Rectal smooth muscle tissue (tissue), 1 donor: ENCODE results near the gene CAMTA1.

Experiments used
- H3K27ac ChIP-seq: one replicate; pipeline ENCODE4 v1.7.0; 2013; ENCODE audit warnings: low read depth, low read length, inconsistent platforms
- H3K27me3 ChIP-seq: one replicate; pipeline ENCODE4 v1.7.0; 2013; ENCODE audit warnings: low read length; ENCODE audit not compliant: control insufficient read depth, insufficient read depth
- H3K36me3 ChIP-seq: one replicate; pipeline ENCODE4 v1.7.0; 2013; ENCODE audit warnings: low read length; ENCODE audit not compliant: control insufficient read depth, insufficient read depth
- H3K4me1 ChIP-seq: one replicate; pipeline ENCODE4 v1.7.0; 2013; ENCODE audit warnings: low read length; ENCODE audit not compliant: control insufficient read depth, insufficient read depth
- H3K4me3 ChIP-seq: one replicate; pipeline ENCODE4 v1.7.0; 2013; ENCODE audit warnings: low read length
- H3K9ac ChIP-seq: one replicate; pipeline ENCODE4 v1.7.0; 2013; ENCODE audit warnings: low read length

Gene CAMTA1

DNA sequence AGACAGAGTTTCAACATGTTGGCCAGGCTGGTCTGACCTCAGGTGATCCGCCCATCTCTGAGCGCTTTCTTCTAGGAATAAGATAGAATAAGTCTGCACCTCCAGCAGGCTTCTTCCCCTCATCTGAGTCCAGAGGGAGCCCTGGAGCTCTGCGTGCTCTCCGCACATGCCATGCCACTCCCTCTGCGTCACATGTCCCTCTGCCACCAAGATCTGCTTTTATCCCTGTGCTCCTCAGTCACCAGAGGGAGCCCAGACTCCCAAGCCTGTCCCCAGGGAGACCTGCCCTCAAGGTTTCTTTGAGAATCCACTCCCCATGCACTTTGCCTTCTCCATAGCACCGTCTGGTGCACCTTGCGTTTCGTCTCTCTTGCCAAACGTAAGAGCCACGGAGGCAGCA, 213.0 kb downstream of the CAMTA1 start:
- no peak overlapping the region for H3K9ac ChIP-seq
- no peak overlapping the region for H3K4me3 ChIP-seq
- H3K4me1 ChIP-seq = no peaks in the 10 kb centered on the region
- H3K27me3 ChIP-seq = no peaks in the 10 kb centered on the region
- no peaks in the 10 kb centered on the region for H3K36me3 ChIP-seq
- no peak overlapping the region for H3K27ac ChIP-seq

DNA sequence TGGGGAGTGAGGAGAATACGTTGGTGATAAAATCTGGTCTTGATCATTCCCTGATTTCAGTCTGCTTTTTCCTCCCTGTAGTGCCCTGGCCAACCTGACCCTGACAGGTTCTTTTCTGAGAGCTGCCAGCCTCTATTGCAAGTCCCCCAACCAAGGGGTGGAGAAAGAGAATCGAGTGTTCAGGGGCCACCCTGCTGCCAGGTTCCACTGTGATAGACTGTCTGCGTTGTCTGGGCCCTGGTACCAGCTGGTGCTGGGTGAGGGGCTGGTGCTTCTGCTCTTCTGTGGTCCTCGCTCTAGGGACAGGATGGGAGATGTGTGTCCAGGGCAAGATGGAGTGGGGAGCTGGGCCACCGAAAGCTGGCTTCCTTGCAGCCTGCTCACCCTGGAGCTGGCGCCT, 214.6 kb downstream of the CAMTA1 start:
- Histone ChIP-seq H3K27ac (no peak overlapping the region), H3K27me3 (no peaks in the 10 kb centered on the region), H3K4me1 (no peaks in the 10 kb centered on the region), H3K4me3 (no peak overlapping the region), H3K36me3 (no peaks in the 10 kb centered on the region), H3K9ac (no peak overlapping the region)

DNA sequence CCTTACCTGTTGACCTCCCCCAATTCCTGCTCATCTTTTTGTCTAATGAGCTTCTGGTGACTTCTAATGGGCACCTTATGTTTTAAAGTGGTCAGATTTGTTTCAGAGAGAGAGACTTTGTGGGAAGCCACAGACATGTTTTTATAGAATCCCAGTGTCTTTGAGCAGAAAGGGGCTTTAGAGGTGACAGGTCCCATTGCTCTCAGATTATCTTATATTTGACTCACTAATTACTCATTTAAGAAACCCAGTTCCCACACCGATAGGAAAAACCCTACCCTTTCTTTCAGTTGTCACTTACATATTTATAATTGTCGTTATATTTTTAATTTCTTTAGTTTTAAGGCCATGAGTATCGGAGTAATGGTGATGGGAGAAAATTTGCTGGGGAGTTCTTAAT, 215.5 kb downstream of the CAMTA1 start:
- Histone ChIP-seq H3K4me3 (no peak overlapping the region), H3K36me3 (no peaks in the 10 kb centered on the region), H3K27ac (no peak overlapping the region), H3K27me3 (no peaks in the 10 kb centered on the region), H3K9ac (no peak overlapping the region), H3K4me1 (no peaks in the 10 kb centered on the region)

DNA sequence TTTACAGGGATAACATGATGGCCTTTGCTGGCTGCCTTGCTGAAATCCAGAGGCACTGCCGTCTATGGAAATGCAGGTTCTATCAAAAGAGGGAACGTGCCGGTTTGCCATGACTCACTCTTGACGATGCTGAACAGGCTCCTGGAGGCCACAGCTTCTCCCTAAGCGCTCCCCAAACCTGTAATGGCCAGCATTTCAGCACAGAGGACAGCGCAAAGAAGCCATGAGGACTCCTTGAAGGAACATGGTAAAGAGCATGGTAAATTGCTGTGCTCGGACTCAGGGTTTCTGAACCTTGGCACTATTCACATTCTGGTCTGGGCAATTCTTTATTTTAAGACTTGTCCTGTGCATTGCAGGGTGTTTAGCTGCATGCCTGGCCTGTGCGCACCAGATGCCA, 217.5 kb downstream of the CAMTA1 start:
- H3K9ac ChIP-seq = no peak overlapping the region
- no peak overlapping the region for H3K4me3 ChIP-seq
- no peaks in the 10 kb centered on the region for H3K27me3 ChIP-seq
- no peaks in the 10 kb centered on the region for H3K36me3 ChIP-seq
- no peak overlapping the region for H3K27ac ChIP-seq
- H3K4me1 ChIP-seq = no peaks in the 10 kb centered on the region

DNA sequence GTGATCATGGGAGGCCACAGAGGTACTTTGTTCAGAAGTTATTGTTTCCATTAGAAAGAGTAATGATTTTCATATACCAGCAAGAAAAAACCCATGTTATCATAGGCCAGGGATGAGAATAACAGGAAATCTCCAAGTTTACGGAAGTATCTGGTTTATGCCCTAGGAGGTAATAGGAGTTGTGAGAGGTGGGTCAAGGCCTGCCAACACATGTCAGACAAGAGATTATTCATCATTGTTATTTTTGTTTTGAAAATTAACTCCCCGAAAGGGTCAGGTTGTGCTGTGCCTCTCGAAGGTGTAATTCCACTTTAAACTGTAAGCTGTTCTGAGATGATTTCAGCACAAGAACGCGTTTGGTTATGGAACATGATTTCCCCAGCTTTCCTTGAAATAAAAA, 218.4 kb downstream of the CAMTA1 start:
- H3K36me3 ChIP-seq = no peaks in the 10 kb centered on the region
- H3K4me3 ChIP-seq = no peak overlapping the region
- no peaks in the 10 kb centered on the region for H3K4me1 ChIP-seq
- H3K27me3 ChIP-seq = no peaks in the 10 kb centered on the region
- H3K9ac ChIP-seq = no peak overlapping the region
- H3K27ac ChIP-seq = no peak overlapping the region

DNA sequence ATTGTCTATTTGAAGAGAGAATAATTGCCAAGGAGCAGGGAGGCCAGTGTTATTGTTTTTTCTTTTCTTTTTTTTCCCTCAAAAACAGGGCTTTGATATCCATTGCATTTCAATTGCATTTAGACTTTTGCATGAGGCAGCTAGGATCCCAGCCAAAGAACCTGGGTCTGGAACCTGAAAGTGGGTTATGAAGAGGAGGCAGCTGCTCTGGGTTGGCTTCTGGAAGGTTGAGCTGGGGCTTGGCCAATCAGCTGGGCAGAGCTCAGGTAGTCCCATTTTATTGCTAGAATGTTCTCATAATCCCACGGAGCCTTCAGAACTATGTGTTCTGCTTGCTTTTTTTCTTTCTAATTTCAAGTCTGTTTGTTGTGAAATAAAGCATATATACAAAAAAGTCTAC, 218.9 kb downstream of the CAMTA1 start:
- H3K4me3 ChIP-seq = no peak overlapping the region
- H3K27me3 ChIP-seq = no peaks in the 10 kb centered on the region
- no peak overlapping the region for H3K27ac ChIP-seq
- H3K9ac ChIP-seq = no peak overlapping the region
- H3K4me1 ChIP-seq = no peaks in the 10 kb centered on the region
- H3K36me3 ChIP-seq = no peaks in the 10 kb centered on the region

DNA sequence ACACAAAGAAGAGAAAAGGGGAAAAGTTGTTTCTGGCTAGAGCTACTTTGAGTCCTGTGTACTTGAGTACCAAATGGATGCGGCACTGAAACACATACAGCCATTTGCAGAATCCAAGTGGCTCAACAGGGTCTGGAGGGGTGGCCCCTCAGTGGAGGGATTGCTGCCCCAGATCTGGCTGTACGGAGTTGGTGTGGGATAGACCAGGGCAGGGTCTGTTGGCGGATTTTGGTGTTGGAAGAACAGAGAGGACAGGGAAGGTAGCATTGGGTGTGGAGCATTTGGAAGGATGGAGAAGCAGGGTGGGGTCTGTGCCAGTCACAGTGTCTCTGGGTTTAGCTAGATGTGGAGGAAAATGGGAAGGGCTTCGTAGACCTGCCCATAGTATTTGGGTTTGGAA, 220.5 kb downstream of the CAMTA1 start:
- Histone ChIP-seq H3K4me3 (no peak overlapping the region), H3K4me1 (no peaks in the 10 kb centered on the region), H3K36me3 (no peaks in the 10 kb centered on the region), H3K9ac (no peak overlapping the region), H3K27ac (no peak overlapping the region), H3K27me3 (no peaks in the 10 kb centered on the region)

DNA sequence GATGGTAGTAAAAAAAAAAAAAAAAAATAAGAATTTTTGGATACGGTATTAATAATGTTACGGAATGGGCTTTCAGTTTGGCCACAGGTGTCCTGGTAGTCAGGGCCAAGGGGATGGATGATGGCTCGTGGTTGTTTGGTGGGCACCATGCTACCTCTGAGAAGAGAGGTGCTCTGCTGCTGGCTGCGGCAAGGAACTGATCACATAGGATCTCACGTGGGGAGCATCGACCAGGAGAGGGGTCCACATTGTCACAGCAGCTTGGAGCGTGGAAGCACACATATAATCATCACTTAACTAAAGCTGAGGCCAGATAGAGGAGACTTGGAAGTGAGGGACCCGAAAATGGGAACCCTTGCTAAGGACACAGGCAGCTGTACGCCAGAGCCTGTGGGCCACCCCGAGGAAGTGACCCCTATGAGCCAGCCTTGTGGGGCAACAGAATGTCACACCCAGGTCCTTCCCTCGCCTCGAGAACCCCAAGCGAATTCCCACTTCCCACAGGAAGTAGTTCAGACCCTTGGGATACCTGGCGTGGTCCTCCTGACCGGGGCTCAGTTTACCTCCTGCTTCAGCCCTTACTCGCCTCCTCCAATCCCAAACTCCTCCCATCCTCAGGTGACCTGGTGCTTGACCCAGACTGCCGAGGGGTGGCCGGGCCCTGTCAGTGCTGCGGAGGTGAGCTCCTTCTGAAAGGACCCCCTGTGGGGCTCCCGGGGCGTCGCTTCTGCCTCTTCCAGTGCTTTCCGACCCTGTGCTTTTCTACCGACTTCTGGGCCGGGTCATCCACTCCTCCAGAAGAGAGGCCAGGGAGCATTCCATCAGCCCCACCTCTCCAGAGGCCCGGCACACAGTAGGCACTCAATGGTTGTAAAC, 222.0 kb downstream of the CAMTA1 start:
- Histone ChIP-seq H3K9ac (no peak overlapping the region), H3K4me1 (no peaks in the 10 kb centered on the region), H3K36me3 (no peaks in the 10 kb centered on the region), H3K27ac (no peak overlapping the region), H3K4me3 (no peak overlapping the region), H3K27me3 (no peaks in the 10 kb centered on the region)

DNA sequence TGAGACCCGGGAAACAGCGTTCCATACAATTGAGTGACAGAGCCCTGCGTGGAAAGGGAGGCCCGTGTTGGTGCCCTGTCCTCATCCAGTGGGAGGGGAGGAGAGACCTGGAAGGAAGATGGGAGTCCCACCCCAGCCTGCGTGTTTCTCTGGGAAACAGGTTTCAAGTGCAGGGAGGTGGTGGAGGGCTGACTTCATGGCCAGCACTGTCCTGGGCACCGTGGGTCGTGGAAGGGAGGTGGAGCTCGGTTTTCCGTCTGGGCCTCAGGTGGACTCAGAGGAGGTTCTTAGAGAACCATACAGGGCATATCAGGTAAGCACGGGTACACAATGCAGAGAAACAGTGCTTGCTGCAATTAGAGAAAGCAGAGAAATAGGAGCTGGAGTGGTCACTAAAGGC, 222.6 kb downstream of the CAMTA1 start:
- Histone ChIP-seq H3K27me3 (no peaks in the 10 kb centered on the region), H3K9ac (no peak overlapping the region), H3K4me3 (no peak overlapping the region), H3K27ac (no peak overlapping the region), H3K36me3 (no peaks in the 10 kb centered on the region), H3K4me1 (no peaks in the 10 kb centered on the region)

DNA sequence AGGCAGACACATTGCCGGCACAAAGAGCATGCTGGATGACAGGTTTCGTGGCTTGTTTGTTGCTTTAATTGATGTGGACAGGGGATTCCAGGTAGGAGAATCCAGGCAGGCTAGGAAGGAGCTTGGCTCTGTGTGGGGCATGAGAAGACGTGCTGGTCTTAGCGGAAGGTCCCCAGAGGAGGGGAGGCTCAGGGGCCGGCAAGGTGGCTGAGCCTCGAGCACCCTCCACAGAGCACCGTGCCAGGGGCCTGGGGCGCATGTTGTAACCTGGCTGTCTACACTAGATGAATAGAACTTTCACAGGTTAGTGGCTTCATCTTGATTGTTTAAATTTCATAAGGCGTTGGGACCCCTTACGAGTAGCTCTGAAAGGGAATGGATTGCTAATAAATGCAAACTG, 223.1 kb downstream of the CAMTA1 start:
- H3K4me3 ChIP-seq = no peak overlapping the region
- no peak overlapping the region for H3K9ac ChIP-seq
- H3K4me1 ChIP-seq = no peaks in the 10 kb centered on the region
- H3K36me3 ChIP-seq = no peaks in the 10 kb centered on the region
- H3K27ac ChIP-seq = no peak overlapping the region
- H3K27me3 ChIP-seq = no peaks in the 10 kb centered on the region

DNA sequence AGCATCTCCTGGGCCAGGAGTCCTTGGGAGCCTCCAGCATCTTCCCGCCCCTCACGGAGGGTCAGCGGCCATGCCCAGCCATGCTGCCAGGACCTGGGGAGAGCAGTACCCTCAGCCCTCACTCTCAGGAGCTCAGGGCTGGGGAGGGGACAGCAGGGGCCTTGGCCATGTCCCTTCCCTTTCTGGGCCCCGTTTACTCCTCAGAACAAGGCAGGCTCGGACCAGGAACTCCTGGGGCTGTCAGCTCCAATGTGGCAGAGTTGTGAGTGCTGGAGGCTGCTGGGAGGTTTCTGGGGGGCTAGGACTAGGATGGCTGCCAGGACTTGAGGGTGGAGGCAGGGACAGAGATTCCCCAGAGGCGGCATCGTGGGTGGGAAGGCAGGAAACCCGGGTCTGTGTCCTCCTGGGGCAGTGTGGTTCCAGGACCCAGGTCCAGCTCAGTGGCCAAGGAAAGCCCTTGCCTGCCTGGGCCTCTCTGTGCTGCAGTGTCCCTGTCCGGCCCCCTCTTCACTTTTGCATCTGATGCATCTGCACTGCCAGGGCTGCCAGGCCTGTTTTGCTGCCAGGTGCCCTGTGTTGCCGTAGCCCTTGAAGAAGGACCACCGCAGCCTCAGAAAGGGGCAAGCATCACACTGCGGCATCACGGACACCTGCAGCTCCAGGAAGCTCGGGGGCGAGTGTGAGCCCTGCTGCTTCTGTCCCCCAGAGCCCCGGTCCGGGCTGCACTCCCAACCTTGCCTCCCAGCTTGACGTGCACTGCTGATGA, 223.9 kb downstream of the CAMTA1 start:
- Histone ChIP-seq H3K9ac (no peak overlapping the region), H3K27ac (no peak overlapping the region), H3K4me1 (no peaks in the 10 kb centered on the region), H3K27me3 (no peaks in the 10 kb centered on the region), H3K36me3 (no peaks in the 10 kb centered on the region), H3K4me3 (no peak overlapping the region)

DNA sequence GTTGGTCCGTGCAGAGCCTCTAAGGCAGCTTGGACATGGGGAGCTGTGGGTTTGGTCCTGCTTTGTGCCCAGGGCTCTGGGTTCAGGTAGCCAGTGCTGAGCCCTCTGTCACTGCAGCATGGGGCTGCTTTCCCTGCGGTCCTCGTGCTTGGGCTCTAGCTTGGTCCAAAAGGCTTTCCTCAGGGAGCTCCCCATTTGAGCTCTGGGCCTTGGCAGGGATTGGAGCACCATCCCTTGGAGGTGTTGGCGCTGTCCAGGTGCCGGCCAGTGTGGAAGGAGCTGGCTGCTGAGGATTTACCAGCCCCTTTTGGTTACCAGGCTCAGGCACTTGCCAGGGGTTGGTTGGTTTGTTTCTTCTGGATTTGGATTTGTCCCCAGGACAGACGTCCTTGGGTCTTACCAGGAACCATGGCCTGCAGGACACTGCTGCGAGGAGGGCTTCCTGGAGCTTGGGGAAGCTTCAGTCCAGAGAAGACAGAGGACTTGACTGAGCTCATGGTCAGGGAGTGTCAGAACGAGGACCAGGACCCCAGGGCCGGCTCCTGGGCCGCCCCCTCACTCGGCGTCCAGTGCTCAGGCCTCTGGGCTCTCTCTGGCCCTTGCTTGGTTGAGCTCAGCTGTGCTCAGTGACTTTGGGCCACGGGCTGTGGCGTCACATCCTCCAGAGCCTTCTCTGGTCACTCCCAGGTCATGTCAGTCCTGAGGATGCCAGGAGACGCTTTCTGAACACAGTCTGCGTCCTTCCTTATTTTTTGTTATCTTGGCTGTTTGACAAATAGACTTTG, 224.7 kb downstream of the CAMTA1 start:
- H3K4me3 ChIP-seq = no peak overlapping the region
- H3K4me1 ChIP-seq = no peaks in the 10 kb centered on the region
- no peak overlapping the region for H3K27ac ChIP-seq
- H3K9ac ChIP-seq = no peak overlapping the region
- no peaks in the 10 kb centered on the region for H3K36me3 ChIP-seq
- H3K27me3 ChIP-seq = no peaks in the 10 kb centered on the region
